ENCODE results near the gene TMEM181.

GRCh38 chr6:158620963-158621693, 61.2 kb downstream of the TMEM181 start:
- TF ChIP-seq, protein P1, sequence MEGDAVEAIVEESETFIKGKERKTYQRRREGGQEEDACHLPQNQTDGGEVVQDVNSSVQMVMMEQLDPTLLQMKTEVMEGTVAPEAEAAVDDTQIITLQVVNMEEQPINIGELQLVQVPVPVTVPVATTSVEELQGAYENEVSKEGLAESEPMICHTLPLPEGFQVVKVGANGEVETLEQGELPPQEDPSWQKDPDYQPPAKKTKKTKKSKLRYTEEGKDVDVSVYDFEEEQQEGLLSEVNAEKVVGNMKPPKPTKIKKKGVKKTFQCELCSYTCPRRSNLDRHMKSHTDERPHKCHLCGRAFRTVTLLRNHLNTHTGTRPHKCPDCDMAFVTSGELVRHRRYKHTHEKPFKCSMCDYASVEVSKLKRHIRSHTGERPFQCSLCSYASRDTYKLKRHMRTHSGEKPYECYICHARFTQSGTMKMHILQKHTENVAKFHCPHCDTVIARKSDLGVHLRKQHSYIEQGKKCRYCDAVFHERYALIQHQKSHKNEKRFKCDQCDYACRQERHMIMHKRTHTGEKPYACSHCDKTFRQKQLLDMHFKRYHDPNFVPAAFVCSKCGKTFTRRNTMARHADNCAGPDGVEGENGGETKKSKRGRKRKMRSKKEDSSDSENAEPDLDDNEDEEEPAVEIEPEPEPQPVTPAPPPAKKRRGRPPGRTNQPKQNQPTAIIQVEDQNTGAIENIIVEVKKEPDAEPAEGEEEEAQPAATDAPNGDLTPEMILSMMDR (IDR thresholded peaks at IDR 0.05; ENCODE audit: low read depth, low read length, missing input control): no peak
- TF ChIP-seq EGR1 (IDR thresholded peaks at IDR 0.05; ENCODE audit: low read depth in 2 of 2): no peak
- TF ChIP-seq, protein P2, sequence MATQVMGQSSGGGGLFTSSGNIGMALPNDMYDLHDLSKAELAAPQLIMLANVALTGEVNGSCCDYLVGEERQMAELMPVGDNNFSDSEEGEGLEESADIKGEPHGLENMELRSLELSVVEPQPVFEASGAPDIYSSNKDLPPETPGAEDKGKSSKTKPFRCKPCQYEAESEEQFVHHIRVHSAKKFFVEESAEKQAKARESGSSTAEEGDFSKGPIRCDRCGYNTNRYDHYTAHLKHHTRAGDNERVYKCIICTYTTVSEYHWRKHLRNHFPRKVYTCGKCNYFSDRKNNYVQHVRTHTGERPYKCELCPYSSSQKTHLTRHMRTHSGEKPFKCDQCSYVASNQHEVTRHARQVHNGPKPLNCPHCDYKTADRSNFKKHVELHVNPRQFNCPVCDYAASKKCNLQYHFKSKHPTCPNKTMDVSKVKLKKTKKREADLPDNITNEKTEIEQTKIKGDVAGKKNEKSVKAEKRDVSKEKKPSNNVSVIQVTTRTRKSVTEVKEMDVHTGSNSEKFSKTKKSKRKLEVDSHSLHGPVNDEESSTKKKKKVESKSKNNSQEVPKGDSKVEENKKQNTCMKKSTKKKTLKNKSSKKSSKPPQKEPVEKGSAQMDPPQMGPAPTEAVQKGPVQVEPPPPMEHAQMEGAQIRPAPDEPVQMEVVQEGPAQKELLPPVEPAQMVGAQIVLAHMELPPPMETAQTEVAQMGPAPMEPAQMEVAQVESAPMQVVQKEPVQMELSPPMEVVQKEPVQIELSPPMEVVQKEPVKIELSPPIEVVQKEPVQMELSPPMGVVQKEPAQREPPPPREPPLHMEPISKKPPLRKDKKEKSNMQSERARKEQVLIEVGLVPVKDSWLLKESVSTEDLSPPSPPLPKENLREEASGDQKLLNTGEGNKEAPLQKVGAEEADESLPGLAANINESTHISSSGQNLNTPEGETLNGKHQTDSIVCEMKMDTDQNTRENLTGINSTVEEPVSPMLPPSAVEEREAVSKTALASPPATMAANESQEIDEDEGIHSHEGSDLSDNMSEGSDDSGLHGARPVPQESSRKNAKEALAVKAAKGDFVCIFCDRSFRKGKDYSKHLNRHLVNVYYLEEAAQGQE (IDR thresholded peaks at IDR 0.05): no peak
- TF ChIP-seq ATF3 (IDR thresholded peaks at IDR 0.05): no peak
- TF ChIP-seq RAD21 (IDR thresholded peaks at IDR 0.05): no peak
- no peak for TF ChIP-seq GABPA (IDR thresholded peaks at IDR 0.05 in 1 of 2, conservative IDR thresholded peaks at IDR 0.05 in 1 of 2)
- no peak for TF ChIP-seq YY1 (IDR thresholded peaks at IDR 0.05)
- TF ChIP-seq, protein P3, sequence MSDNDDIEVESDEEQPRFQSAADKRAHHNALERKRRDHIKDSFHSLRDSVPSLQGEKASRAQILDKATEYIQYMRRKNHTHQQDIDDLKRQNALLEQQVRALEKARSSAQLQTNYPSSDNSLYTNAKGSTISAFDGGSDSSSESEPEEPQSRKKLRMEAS (IDR thresholded peaks at IDR 0.05): no peak
- no peak for TF ChIP-seq ZBTB33 (IDR thresholded peaks at IDR 0.05)

Data from liver (tissue), 3 donors.